Measurements from ENCODE around the gene CEACAM18.

CEACAM18 gene

DNA sequence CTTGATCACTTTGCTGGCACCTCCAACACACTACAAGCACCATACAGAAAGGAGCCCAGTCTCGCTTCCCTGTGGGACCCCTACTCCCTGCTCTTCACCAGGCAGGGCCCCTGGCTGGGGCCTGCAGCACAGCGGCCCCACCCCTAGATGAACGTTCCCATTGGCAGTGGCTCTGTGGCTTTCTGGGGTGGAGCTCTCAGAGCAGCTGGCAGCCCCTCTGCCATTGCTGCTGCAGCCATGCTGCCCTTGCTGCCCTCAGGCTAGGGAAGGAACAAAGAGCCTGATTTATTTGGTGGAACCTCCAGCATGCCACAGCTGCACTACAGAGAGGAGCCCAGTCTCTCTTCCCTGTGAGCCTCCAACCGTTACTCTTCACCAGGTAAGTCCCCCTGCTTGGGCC is 47.3 kb downstream of the CEACAM18 start:
- DNase-seq (ENCODE audit: low read depth in 2 of 3, low spot score in 2 of 3), result no peak

DNA sequence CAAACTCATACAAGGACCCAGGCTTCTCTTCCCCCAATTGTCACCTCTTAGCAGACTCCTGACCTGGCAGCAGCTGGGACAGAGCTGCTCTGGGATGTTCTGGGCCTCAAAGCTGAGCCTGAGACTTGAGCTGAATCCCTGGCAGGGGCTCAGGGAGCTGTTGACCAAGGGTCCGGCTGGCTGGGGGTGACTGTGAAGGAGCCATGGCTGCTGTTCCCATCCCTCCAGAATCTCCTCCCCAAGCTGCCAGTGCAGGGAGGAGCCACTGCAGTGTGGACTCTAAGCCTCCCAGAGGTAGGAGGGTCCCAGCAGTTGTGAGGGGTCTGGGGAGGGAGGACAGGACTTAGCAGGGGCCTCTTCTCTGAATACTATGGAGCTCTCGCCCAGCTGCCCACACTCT is 51.0 kb downstream of the CEACAM18 start:
- no peak for DNase-seq (ENCODE audit: low read depth in 2 of 3, low spot score in 2 of 3)

DNA sequence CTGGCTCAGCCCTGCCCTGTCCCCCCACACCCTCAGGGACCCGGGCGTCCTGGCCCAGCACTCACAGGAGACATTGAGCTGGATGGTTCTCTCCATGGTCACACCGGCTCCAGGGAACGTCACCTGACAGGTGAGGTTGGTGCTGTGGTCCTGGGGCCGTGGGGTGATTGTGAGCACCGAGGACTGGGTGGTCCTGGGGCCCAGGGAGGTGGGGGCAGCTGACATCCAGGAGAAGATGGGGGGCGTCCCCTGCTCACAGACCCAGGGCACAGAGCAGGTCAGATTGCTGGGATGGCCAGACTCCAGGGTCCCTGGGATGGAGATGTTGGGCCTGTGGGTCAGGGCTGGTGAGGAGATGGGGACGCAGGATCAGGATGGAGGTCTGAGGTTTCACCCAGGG is 52.3 kb downstream of the CEACAM18 start:
- no peak for DNase-seq (ENCODE audit: low read depth in 2 of 3, low spot score in 2 of 3)

DNA sequence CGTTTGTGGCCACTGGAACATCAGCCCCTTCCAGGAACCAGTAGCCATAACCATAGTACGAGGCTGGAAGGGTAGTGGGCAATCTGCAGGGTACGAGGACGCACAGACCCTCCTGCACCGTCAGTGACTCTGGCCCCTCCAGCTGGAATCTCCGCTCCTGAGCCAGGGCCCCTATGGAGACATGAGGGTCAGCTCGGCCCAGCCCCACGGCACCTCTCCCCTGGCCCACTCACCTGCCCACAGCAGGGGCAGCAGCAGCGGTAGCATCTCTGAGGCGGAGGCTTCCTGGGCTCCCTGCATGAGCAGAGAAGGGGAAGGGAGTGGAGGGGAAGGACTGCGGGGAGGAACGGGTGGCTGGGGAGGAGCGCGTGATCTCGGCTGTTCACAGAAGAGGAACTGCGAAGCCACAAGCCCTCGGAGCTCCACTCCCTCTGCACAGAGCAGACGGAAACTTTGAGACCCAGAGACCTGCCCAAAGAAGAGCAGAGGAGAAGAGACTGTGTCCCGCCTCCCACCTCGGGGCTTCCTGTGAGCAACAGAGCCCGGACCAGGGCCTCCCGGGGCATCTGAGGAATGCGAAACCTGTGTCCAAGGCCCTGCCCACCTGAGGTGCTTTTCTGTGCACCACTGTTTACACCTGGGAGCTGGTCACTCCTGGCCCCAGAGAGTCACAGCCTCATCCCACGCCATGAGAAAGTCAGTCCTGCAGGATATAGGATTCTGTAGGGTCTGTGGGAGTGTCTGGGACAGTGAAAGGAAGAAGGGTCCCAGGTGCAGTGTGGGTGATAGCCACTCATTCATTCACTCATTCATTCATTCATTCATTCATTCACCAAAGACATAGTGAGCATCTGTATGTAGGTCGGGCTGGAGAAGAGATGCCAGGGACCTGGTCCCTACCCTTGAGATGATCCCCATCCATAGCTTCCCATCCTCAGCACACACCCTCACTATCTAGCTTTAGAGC is 53.3 kb downstream of the CEACAM18 start, which contains the start of gene SIGLEC6:
Gene SIGLEC6 (minus strand): TSS at position 322 of the 967 bp plus-strand sequence. CDS start 22 bp downstream, at position 300.
- DNase-seq (ENCODE audit: low read depth in 2 of 3, low spot score in 2 of 3), result no peak

DNA sequence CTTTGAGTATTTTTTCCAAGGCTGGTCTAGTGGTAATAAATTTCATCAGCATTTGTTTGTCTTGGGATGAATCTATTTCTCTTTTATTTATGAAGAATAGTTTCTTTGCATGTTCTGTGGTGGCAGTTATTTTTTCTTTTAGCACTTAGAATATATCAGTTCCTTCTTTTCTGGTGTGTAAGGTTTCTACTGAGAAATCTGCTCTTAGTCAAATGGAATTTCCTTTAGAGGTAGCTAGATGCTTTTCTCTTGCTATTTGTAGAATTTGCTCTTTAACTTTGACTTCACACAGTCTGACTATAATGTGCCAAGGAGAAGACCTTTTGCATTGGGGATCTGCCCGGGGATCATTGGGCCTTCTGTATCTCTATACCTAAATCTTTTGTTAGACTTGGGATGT is 57.2 kb downstream of the CEACAM18 start:
- no peak for DNase-seq (ENCODE audit: low read depth in 2 of 3, low spot score in 2 of 3)

DNA sequence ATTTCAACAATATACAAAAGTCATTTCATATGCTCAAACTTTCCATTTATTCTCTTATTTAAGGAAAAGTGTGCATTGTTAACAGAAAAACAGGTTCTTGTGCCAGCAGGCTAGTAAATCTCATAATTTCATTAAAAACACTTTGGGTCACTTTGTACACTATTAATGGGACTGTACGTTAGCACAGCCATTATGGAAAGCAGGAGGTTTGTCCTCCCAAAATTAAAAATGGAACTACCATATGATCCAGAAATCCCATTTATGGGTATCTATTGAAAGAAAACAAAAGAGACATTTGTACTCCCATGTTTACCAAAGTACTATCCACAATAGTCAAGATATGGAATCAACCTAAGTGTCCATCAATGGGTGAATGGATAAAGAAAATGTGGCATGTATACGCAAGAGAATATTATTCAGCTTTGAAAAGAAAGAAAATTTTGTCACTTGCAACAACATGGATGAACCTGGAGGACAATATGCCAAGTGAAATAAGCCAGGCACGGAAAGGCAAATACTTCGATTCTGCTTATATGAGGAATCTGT is 61.6 kb downstream of the CEACAM18 start:
- no peak for DNase-seq (ENCODE audit: low read depth in 2 of 3, low spot score in 2 of 3)
